Neural cell (in vitro differentiated cells): Measurements from ENCODE around the gene TBPL1. TPM values are rescaled to one million over a fixed set of nuclear protein-coding genes. Genes with fewer than 3 reads are reported as not detected.

Experiments used
- H2AFZ ChIP-seq: fragments of 200-600, 300-800 bp; sonication (generic), shearing (Covaris generic); 2 replicates; pipeline ENCODE4 v1.6.0; 2014; ENCODE audit warnings: low read depth, mild to moderate bottlenecking, antibody characterized with exemption, low read length, moderate library complexity
- H3F3A ChIP-seq: fragments of 200-600 bp; shearing (Covaris generic); 2 replicates; pipeline ENCODE4 v1.6.1; 2016; ENCODE audit warnings: mild to moderate bottlenecking, moderate library complexity, mixed read lengths, antibody characterized with exemption, low read length; ENCODE audit not compliant: insufficient read depth, poor library complexity, severe bottlenecking
- H3K27ac ChIP-seq: fragments of 200-600, 300-800 bp; sonication (generic), shearing (Covaris generic); 2 replicates; pipeline ENCODE4 v1.5.1; 2014; ENCODE audit warnings: mild to moderate bottlenecking, low read length, moderate library complexity
- H3K27me3 ChIP-seq: fragments of 300-800, 200-600 bp; sonication (generic), shearing (Covaris generic); 2 replicates; pipeline ENCODE4 v1.6.0; 2014; ENCODE audit warnings: mild to moderate bottlenecking, low read depth, low read length, moderate library complexity; ENCODE audit not compliant: insufficient read depth
- H3K36me3 ChIP-seq: fragments of 300-800, 200-600 bp; sonication (generic), shearing (Covaris generic); 2 replicates; pipeline ENCODE4 v1.5.1; 2014; ENCODE audit warnings: mild to moderate bottlenecking, antibody characterized with exemption, low read length, moderate library complexity; ENCODE audit not compliant: insufficient read depth
- H3K4me2 ChIP-seq: fragments of 300-800, 200-600 bp; sonication (generic), shearing (Covaris generic); 2 replicates; pipeline ENCODE4 v1.6.0; 2014; ENCODE audit warnings: mild to moderate bottlenecking, low read length
- H3K4me3 ChIP-seq: fragments of 300-800, 200-600 bp; sonication (generic), shearing (Covaris generic); 2 replicates; pipeline ENCODE4 v1.5.1; 2014; ENCODE audit warnings: mild to moderate bottlenecking, low read length, moderate library complexity
- H3K79me2 ChIP-seq: fragments of 200-600 bp; shearing (Covaris generic); replicated peaks from 2 replicates; pipeline ENCODE4 v1.6.0; 2014; ENCODE audit warnings: mild to moderate bottlenecking, low read length, moderate library complexity; ENCODE audit not compliant: insufficient read depth
- H3K9ac ChIP-seq: fragments of 300-800, 200-600 bp; sonication (generic), shearing (Covaris generic); 2 replicates; pipeline ENCODE4 v1.6.1; 2016; ENCODE audit warnings: mild to moderate bottlenecking, low read length, mixed read lengths
- H3K9me2 ChIP-seq: fragments of 200-600 bp; shearing (Covaris generic); 2 replicates; pipeline ENCODE4 v1.6.1; 2016; ENCODE audit warnings: mild to moderate bottlenecking, low read length, mixed read lengths; ENCODE audit not compliant: insufficient read depth
- H3K9me3 ChIP-seq: fragments of 200-600, 300-800 bp; sonication (generic), shearing (Covaris generic); 2 replicates; pipeline ENCODE4 v1.6.1; 2016; ENCODE audit warnings: mild to moderate bottlenecking, mixed run types, low read length, moderate library complexity, mixed read lengths
- H4K20me1 ChIP-seq: fragments of 200-600 bp; shearing (Covaris generic); 2 replicates; pipeline ENCODE4 v1.6.1; 2016; ENCODE audit warnings: mild to moderate bottlenecking, mixed run types; ENCODE audit not compliant: insufficient read depth
- EP300 ChIP-seq: fragments of 450-650 bp; conservative IDR thresholded peaks from 2 replicates; pipeline ENCODE4 v1.6.1; 2014; ENCODE audit warnings: antibody characterized with exemption, mild to moderate bottlenecking, moderate library complexity; ENCODE audit not compliant: poor library complexity, severe bottlenecking
- EZH2 ChIP-seq: fragments of 200-600, 300-800 bp; shearing (Covaris generic), sonication (generic); IDR thresholded peaks from 2 replicates; pipeline ENCODE4 v1.6.1; 2014; ENCODE audit warnings: antibody characterized with exemption, low read length, borderline replicate concordance, mild to moderate bottlenecking; ENCODE audit not compliant: insufficient read depth, poor library complexity, severe bottlenecking
- MXI1 ChIP-seq: fragments of 450-650 bp; conservative IDR thresholded peaks from 2 replicates; pipeline ENCODE4 v1.6.1; 2014; ENCODE audit warnings: antibody characterized with exemption, mild to moderate bottlenecking; ENCODE audit not compliant: poor library complexity, severe bottlenecking
- POLR2AphosphoS5 ChIP-seq: IDR thresholded peaks from 2 replicates; pipeline ENCODE4 v1.6.1; 2012
- RAD21 ChIP-seq: fragments of 450-650 bp; conservative IDR thresholded peaks from 2 replicates; pipeline ENCODE4 v1.6.1; 2014; ENCODE audit warnings: antibody characterized with exemption, mild to moderate bottlenecking, moderate library complexity
- SMC3 ChIP-seq: fragments of 450-650 bp; conservative IDR thresholded peaks from 2 replicates; pipeline ENCODE4 v1.6.1; 2014; ENCODE audit warnings: antibody characterized with exemption, mild to moderate bottlenecking, moderate library complexity; ENCODE audit not compliant: poor library complexity
- TAF1 ChIP-seq: IDR thresholded peaks from 2 replicates; pipeline ENCODE4 v1.6.1; 2012; ENCODE audit warnings: low read depth
- polyA plus RNA-seq: library from polyadenylated mRNA; depleted of rRNA; stranded (reverse); fragments of >200 nt; gene quantifications from 2 replicates; pipeline ENCODE4 v1.2.3, GENCODE V29; 2014
- TF ChIP-seq, protein P1 (sequence below): IDR thresholded peaks from 2 replicates; pipeline ENCODE4 v1.6.1; 2012; ENCODE audit warnings: borderline replicate concordance
- TF ChIP-seq, protein P2 (sequence below): fragments of 450-650 bp; IDR thresholded peaks from 2 replicates; pipeline ENCODE4 v1.5.1; 2014; ENCODE audit warnings: antibody characterized with exemption, mild to moderate bottlenecking, moderate library complexity; ENCODE audit not compliant: poor library complexity, severe bottlenecking

Gene TBPL1
- polyA plus RNA-seq, 1 donor from 2014 or later, result 110 TPM

DNA sequence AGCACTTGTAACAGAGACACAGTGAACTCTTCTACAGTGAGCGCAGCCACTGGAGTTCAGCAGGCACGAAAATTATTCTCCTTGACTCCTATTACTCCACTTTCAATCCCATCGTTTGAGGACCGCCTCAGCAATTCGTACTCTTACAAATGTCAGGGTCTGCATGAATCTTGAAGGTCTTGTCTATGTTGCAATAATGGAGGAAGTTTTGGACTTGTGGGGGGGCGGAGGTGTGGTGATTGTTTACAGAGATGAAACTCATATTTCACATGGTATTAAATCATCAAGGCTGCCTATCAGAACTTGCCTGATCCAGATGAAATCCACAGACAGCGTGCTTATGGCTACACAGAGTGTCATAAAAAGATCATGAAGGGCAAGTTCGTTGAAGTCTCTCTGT, 57.4 kb downstream of the TBPL1 start:
- no peak for TF ChIP-seq EP300
- no peak for TF ChIP-seq POLR2AphosphoS5
- TF ChIP-seq MXI1, result no peak
- no peak for TF ChIP-seq RAD21
- no peaks in the 10 kb centered on the region for H3K9me2 ChIP-seq
- H4K20me1 ChIP-seq, result no peaks in the 10 kb centered on the region
- no peak overlapping the region for H3K4me3 ChIP-seq
- no peak overlapping the region for H2AFZ ChIP-seq
- H3K4me2 ChIP-seq, result no peak overlapping the region
- H3K27ac ChIP-seq, result no peak overlapping the region
- no peaks in the 10 kb centered on the region for H3F3A ChIP-seq
- no peaks in the 10 kb centered on the region for H3K9me3 ChIP-seq
- H3K79me2 ChIP-seq, result no peaks in the 10 kb centered on the region
- H3K27me3 ChIP-seq, result no peaks in the 10 kb centered on the region
- no peaks in the 10 kb centered on the region for H3K36me3 ChIP-seq
- no peak overlapping the region for H3K9ac ChIP-seq

- H3K9me3 ChIP-seq, result no peaks in the 10 kb centered on the region
- no peaks in the 10 kb centered on the region for H3K27me3 ChIP-seq
- no peaks in the 10 kb centered on the region for H3K36me3 ChIP-seq
- H3K9me2 ChIP-seq, result no peaks in the 10 kb centered on the region
- no peaks in the 10 kb centered on the region for H3K79me2 ChIP-seq
- no peak overlapping the region for H3K27ac ChIP-seq
- H3K9ac ChIP-seq, result no peak overlapping the region
- H3F3A ChIP-seq, result no peaks in the 10 kb centered on the region
- H4K20me1 ChIP-seq, result no peaks in the 10 kb centered on the region
- H3K4me3 ChIP-seq, result no peak overlapping the region
- no peak for TF ChIP-seq EZH2
- TF ChIP-seq, protein P1, sequence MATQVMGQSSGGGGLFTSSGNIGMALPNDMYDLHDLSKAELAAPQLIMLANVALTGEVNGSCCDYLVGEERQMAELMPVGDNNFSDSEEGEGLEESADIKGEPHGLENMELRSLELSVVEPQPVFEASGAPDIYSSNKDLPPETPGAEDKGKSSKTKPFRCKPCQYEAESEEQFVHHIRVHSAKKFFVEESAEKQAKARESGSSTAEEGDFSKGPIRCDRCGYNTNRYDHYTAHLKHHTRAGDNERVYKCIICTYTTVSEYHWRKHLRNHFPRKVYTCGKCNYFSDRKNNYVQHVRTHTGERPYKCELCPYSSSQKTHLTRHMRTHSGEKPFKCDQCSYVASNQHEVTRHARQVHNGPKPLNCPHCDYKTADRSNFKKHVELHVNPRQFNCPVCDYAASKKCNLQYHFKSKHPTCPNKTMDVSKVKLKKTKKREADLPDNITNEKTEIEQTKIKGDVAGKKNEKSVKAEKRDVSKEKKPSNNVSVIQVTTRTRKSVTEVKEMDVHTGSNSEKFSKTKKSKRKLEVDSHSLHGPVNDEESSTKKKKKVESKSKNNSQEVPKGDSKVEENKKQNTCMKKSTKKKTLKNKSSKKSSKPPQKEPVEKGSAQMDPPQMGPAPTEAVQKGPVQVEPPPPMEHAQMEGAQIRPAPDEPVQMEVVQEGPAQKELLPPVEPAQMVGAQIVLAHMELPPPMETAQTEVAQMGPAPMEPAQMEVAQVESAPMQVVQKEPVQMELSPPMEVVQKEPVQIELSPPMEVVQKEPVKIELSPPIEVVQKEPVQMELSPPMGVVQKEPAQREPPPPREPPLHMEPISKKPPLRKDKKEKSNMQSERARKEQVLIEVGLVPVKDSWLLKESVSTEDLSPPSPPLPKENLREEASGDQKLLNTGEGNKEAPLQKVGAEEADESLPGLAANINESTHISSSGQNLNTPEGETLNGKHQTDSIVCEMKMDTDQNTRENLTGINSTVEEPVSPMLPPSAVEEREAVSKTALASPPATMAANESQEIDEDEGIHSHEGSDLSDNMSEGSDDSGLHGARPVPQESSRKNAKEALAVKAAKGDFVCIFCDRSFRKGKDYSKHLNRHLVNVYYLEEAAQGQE, result no peak
- TF ChIP-seq EP300, result no peak
- no peak for TF ChIP-seq MXI1
- TF ChIP-seq, protein P2, sequence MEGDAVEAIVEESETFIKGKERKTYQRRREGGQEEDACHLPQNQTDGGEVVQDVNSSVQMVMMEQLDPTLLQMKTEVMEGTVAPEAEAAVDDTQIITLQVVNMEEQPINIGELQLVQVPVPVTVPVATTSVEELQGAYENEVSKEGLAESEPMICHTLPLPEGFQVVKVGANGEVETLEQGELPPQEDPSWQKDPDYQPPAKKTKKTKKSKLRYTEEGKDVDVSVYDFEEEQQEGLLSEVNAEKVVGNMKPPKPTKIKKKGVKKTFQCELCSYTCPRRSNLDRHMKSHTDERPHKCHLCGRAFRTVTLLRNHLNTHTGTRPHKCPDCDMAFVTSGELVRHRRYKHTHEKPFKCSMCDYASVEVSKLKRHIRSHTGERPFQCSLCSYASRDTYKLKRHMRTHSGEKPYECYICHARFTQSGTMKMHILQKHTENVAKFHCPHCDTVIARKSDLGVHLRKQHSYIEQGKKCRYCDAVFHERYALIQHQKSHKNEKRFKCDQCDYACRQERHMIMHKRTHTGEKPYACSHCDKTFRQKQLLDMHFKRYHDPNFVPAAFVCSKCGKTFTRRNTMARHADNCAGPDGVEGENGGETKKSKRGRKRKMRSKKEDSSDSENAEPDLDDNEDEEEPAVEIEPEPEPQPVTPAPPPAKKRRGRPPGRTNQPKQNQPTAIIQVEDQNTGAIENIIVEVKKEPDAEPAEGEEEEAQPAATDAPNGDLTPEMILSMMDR, result no peak
- no peak for TF ChIP-seq RAD21
- no peak overlapping the region for H2AFZ ChIP-seq
- no peak overlapping the region for H3K4me2 ChIP-seq
Measured at GRCh38 chr6:134010974-134011373, 58.0 kb downstream of the TBPL1 start.

GRCh38 chr6:134014588-134015137, 61.6 kb downstream of the TBPL1 start:
- no peaks in the 10 kb centered on the region for H3K36me3 ChIP-seq
- no peak overlapping the region for H3K4me3 ChIP-seq
- no peak overlapping the region for H2AFZ ChIP-seq
- H3K27me3 ChIP-seq, result no peaks in the 10 kb centered on the region
- TF ChIP-seq POLR2AphosphoS5 (no peak), EZH2 (no peak), RAD21 (no peak), TAF1 (no peak), SMC3 (no peak), EP300 (no peak), MXI1 (no peak)
- TF ChIP-seq, protein P1, result no peak
- TF ChIP-seq, protein P2, result no peak
- no peaks in the 10 kb centered on the region for H4K20me1 ChIP-seq
- no peaks in the 10 kb centered on the region for H3K9me2 ChIP-seq
- no peak overlapping the region for H3K4me2 ChIP-seq
- H3K27ac ChIP-seq, result no peak overlapping the region
- H3K79me2 ChIP-seq, result no peaks in the 10 kb centered on the region
- no peaks in the 10 kb centered on the region for H3F3A ChIP-seq
- no peaks in the 10 kb centered on the region for H3K9me3 ChIP-seq
- no peak overlapping the region for H3K9ac ChIP-seq
